ENCODE measurements around the gene TAS2R5. TPM values are rescaled to one million over a fixed set of nuclear protein-coding genes. Genes with fewer than 3 reads are reported as not detected.
"Not testable (repeated sequence)": the region's sequence is repeated elsewhere in the genome, so short reads cannot be mapped to it uniquely, and the experiment has no call there.

The TAS2R5 gene
- polyA plus RNA-seq (ENCODE audit: insufficient read length in 4 of 4), result 10 to 100 TPM in 1 of 4 donors, 1 to 10 TPM in 3; 1.1 to 10.5 (median 5.0) TPM

- DNase-seq (ENCODE audit: low read depth in 4 of 4, low spot score in 2 of 4), result no peak
These were observed at the start of gene TAS2R5 for GRCh38 chr7:141789917-141790316. TAS2R5 (plus strand) TSS chr7:141790217; CDS start chr7:141790362, 145 bp downstream.

- no peak for DNase-seq (ENCODE audit: low read depth in 4 of 4, low spot score in 2 of 4)
These were observed 47.8 kb upstream of the TAS2R5 start for GRCh38 chr7:141742229-141742628.

GRCh38 chr7:141744131-141744530 is 45.9 kb upstream of the TAS2R5 start:
- no peak for DNase-seq (ENCODE audit: low read depth in 4 of 4, low spot score in 2 of 4)

GRCh38 chr7:141748396-141748795 is 41.6 kb upstream of the TAS2R5 start:
- no peak for DNase-seq (ENCODE audit: low read depth in 4 of 4, low spot score in 2 of 4)

- DNase-seq (ENCODE audit: low read depth in 4 of 4, low spot score in 2 of 4), result not testable (repeated sequence)
These were observed 38.1 kb upstream of the TAS2R5 start for GRCh38 chr7:141751904-141752303.

GRCh38 chr7:141752634-141753033 is 37.4 kb upstream of the TAS2R5 start:
- no peak for DNase-seq (ENCODE audit: low read depth in 4 of 4, low spot score in 2 of 4)

GRCh38 chr7:141754939-141755338 is 35.1 kb upstream of the TAS2R5 start:
- no peak for DNase-seq (ENCODE audit: low read depth in 4 of 4, low spot score in 2 of 4)

GRCh38 chr7:141763797-141764196 is 26.2 kb upstream of the TAS2R5 start, which contains the start of gene TAS2R3:
TAS2R3 (plus strand) TSS chr7:141764097; CDS start chr7:141764159, 62 bp downstream.
- no peak for DNase-seq (ENCODE audit: low read depth in 4 of 4, low spot score in 2 of 4)

GRCh38 chr7:141770083-141770583 is 19.9 kb upstream of the TAS2R5 start:
- DNase-seq (ENCODE audit: low read depth in 4 of 4, low spot score in 2 of 4), result not testable (repeated sequence)

GRCh38 chr7:141776374-141776773 is 13.6 kb upstream of the TAS2R5 start, which contains the start of gene TAS2R4:
TAS2R4 (plus strand) TSS chr7:141776674; CDS start chr7:141778489, 1,815 bp downstream.
- no peak for DNase-seq (ENCODE audit: low read depth in 4 of 4, low spot score in 2 of 4)

GRCh38 chr7:141785706-141786552 is 4.1 kb upstream of the TAS2R5 start:
- peak in 2 of 4 donors; percentile 13 for DNase-seq (ENCODE audit: low read depth in 4 of 4, low spot score in 2 of 4)

GRCh38 chr7:141788296-141788695 is 1.7 kb upstream of the TAS2R5 start:
- no peak for DNase-seq (ENCODE audit: low read depth in 4 of 4, low spot score in 2 of 4)

- DNase-seq (ENCODE audit: low read depth in 4 of 4, low spot score in 2 of 4), result no peak
These were observed 2.5 kb downstream of the TAS2R5 start for GRCh38 chr7:141792526-141792925.

- no peak for DNase-seq (ENCODE audit: low read depth in 4 of 4, low spot score in 2 of 4)
These were observed 30.1 kb downstream of the TAS2R5 start for GRCh38 chr7:141820067-141820466.

- not testable (repeated sequence) for DNase-seq (ENCODE audit: low read depth in 4 of 4, low spot score in 2 of 4)
These were observed 32.4 kb downstream of the TAS2R5 start for GRCh38 chr7:141822432-141822831.

GRCh38 chr7:141837683-141838082 is 47.7 kb downstream of the TAS2R5 start:
- no peak for DNase-seq (ENCODE audit: low read depth in 4 of 4, low spot score in 2 of 4)

GRCh38 chr7:141838581-141838980 is 48.6 kb downstream of the TAS2R5 start:
- DNase-seq (ENCODE audit: low read depth in 4 of 4, low spot score in 2 of 4), result no peak

- no peak for DNase-seq (ENCODE audit: low read depth in 4 of 4, low spot score in 2 of 4)
These were observed 49.2 kb downstream of the TAS2R5 start for GRCh38 chr7:141839256-141839655.

- no peak for DNase-seq (ENCODE audit: low read depth in 4 of 4, low spot score in 2 of 4)
These were observed 50.7 kb downstream of the TAS2R5 start for GRCh38 chr7:141840708-141841107.
